Measurements from ENCODE around the gene TIMP1. TPM values are rescaled to one million over a fixed set of nuclear protein-coding genes. Genes with fewer than 3 reads are reported as not detected.

The TIMP1 gene
- total RNA-seq, 1 experiment from 2014 or later: 35.4 TPM

DNA sequence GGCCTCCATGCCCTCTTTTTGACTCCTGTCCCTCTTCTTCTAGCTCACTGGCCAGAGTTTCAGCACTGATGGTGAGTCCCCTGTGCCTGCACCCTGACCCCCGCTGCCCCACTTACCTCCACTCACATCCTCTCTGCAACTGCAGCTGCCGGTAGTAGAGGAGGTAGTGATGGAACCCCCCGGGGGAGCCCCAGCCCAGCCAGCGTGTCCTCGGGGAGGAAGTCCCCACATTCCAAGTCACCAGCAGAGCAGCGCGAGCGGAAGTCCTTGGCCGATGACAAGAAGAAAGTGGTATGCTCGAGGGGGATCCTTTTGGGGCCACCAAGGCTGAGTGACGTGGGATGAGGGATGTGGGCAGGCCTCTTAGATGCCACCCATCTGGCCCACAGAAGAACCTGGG is 15.4 kb upstream of the TIMP1 start (continued):
- TF ChIP-seq, protein P1, sequence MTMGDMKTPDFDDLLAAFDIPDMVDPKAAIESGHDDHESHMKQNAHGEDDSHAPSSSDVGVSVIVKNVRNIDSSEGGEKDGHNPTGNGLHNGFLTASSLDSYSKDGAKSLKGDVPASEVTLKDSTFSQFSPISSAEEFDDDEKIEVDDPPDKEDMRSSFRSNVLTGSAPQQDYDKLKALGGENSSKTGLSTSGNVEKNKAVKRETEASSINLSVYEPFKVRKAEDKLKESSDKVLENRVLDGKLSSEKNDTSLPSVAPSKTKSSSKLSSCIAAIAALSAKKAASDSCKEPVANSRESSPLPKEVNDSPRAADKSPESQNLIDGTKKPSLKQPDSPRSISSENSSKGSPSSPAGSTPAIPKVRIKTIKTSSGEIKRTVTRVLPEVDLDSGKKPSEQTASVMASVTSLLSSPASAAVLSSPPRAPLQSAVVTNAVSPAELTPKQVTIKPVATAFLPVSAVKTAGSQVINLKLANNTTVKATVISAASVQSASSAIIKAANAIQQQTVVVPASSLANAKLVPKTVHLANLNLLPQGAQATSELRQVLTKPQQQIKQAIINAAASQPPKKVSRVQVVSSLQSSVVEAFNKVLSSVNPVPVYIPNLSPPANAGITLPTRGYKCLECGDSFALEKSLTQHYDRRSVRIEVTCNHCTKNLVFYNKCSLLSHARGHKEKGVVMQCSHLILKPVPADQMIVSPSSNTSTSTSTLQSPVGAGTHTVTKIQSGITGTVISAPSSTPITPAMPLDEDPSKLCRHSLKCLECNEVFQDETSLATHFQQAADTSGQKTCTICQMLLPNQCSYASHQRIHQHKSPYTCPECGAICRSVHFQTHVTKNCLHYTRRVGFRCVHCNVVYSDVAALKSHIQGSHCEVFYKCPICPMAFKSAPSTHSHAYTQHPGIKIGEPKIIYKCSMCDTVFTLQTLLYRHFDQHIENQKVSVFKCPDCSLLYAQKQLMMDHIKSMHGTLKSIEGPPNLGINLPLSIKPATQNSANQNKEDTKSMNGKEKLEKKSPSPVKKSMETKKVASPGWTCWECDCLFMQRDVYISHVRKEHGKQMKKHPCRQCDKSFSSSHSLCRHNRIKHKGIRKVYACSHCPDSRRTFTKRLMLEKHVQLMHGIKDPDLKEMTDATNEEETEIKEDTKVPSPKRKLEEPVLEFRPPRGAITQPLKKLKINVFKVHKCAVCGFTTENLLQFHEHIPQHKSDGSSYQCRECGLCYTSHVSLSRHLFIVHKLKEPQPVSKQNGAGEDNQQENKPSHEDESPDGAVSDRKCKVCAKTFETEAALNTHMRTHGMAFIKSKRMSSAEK (CRISPR knock-in tag; IDR thresholded peaks at IDR 0.05; ENCODE audit: borderline replicate concordance): no peak
- TF ChIP-seq OVOL2 (CRISPR knock-in tag; IDR thresholded peaks at IDR 0.05; ENCODE audit: borderline replicate concordance): no peak
- TF ChIP-seq SMAD3 (CRISPR knock-in tag; IDR thresholded peaks at IDR 0.05; ENCODE audit: borderline replicate concordance): no peak
- TF ChIP-seq ZNF263 (CRISPR knock-in tag; IDR thresholded peaks at IDR 0.05; ENCODE audit: low read depth): no peak
- no peak for TF ChIP-seq NR1H2 (CRISPR knock-in tag; IDR thresholded peaks at IDR 0.05)
- no peak for TF ChIP-seq GABPB1 (CRISPR knock-in tag; IDR thresholded peaks at IDR 0.05)
- TF ChIP-seq, protein P2, sequence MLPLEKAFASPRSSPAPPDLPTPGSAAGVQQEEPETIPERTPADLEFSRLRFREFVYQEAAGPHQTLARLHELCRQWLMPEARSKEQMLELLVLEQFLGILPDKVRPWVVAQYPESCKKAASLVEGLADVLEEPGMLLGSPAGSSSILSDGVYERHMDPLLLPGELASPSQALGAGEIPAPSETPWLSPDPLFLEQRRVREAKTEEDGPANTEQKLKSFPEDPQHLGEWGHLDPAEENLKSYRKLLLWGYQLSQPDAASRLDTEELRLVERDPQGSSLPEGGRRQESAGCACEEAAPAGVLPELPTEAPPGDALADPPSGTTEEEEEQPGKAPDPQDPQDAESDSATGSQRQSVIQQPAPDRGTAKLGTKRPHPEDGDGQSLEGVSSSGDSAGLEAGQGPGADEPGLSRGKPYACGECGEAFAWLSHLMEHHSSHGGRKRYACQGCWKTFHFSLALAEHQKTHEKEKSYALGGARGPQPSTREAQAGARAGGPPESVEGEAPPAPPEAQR (CRISPR knock-in tag; IDR thresholded peaks at IDR 0.05): no peak
- TF ChIP-seq FOXK1 (CRISPR knock-in tag; IDR thresholded peaks at IDR 0.05): no peak
- no peak for TF ChIP-seq NFYB (CRISPR knock-in tag; conservative IDR thresholded peaks at IDR 0.05; ENCODE audit: low read depth)
- no peak for TF ChIP-seq PRRX2 (CRISPR knock-in tag; IDR thresholded peaks at IDR 0.05)
- no peak for TF ChIP-seq MXD4 (CRISPR knock-in tag; IDR thresholded peaks at IDR 0.05; ENCODE audit: borderline replicate concordance)
- no peak for TF ChIP-seq IRF2 (CRISPR knock-in tag; IDR thresholded peaks at IDR 0.05; ENCODE audit: borderline replicate concordance, low read depth)

DNA sequence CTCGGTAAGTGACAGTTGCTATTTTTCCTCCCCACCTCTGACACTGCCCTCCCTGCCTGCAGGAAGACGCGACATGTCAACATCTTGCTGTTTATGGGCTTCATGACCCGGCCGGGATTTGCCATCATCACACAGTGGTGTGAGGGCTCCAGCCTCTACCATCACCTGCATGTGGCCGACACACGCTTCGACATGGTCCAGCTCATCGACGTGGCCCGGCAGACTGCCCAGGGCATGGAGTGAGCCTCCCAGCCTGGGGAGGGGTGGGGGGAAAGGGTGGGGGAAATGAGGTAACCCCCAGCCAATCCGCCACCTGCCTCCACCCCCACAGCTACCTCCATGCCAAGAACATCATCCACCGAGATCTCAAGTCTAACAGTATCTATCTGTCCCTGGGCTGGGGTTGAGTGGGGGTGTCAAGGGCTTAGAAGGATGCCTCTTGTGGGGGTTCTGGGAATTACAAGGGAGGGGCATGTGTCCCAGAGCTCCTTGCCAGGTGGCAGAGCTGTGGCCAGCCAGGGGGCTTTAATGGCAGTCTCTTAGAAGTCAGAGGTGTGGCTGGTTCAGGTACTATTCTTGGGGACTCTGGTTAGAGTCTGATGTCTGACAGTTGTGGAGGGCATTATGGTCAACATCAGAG is 13.5 kb upstream of the TIMP1 start:
- Mint-ChIP-seq H3K27me3 (ENCODE audit: low read depth) (no peaks in the 10 kb centered on the region), H3K9me3 (no peaks in the 10 kb centered on the region), H3K36me3 (peaks cover 49% of the 10 kb centered on the region), H3K4me3 (no peak overlapping the region), H3K4me1 (peaks cover 18% of the 10 kb centered on the region), H3K27ac (no peak overlapping the region)
- DNase-seq (ENCODE audit: low spot score): peak; percentile 39
- ATAC-seq: peak; percentile 43
- ChIA-PET CTCF (interaction anchor here (0.6 to 1.7 kb wide), 17 partner anchors 10 to 183 kb away, joined by 3 to 12 read pairs (median 4); partner anchors contain the start of genes ELK1 and TIMP1), POLR2A (no interaction called here)
- TF ChIP-seq GABPB1 (CRISPR knock-in tag; IDR thresholded peaks at IDR 0.05) (no peak), NFYB (CRISPR knock-in tag; conservative IDR thresholded peaks at IDR 0.05; ENCODE audit: low read depth) (no peak), NFE2L1 (CRISPR knock-in tag; IDR thresholded peaks at IDR 0.05) (no peak), ZNF138 (CRISPR knock-in tag; conservative IDR thresholded peaks at IDR 0.05) (no peak)
- TF ChIP-seq, protein P3, sequence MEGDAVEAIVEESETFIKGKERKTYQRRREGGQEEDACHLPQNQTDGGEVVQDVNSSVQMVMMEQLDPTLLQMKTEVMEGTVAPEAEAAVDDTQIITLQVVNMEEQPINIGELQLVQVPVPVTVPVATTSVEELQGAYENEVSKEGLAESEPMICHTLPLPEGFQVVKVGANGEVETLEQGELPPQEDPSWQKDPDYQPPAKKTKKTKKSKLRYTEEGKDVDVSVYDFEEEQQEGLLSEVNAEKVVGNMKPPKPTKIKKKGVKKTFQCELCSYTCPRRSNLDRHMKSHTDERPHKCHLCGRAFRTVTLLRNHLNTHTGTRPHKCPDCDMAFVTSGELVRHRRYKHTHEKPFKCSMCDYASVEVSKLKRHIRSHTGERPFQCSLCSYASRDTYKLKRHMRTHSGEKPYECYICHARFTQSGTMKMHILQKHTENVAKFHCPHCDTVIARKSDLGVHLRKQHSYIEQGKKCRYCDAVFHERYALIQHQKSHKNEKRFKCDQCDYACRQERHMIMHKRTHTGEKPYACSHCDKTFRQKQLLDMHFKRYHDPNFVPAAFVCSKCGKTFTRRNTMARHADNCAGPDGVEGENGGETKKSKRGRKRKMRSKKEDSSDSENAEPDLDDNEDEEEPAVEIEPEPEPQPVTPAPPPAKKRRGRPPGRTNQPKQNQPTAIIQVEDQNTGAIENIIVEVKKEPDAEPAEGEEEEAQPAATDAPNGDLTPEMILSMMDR (IDR thresholded peaks at IDR 0.05): peak; percentile 63
- TF ChIP-seq, protein P4, sequence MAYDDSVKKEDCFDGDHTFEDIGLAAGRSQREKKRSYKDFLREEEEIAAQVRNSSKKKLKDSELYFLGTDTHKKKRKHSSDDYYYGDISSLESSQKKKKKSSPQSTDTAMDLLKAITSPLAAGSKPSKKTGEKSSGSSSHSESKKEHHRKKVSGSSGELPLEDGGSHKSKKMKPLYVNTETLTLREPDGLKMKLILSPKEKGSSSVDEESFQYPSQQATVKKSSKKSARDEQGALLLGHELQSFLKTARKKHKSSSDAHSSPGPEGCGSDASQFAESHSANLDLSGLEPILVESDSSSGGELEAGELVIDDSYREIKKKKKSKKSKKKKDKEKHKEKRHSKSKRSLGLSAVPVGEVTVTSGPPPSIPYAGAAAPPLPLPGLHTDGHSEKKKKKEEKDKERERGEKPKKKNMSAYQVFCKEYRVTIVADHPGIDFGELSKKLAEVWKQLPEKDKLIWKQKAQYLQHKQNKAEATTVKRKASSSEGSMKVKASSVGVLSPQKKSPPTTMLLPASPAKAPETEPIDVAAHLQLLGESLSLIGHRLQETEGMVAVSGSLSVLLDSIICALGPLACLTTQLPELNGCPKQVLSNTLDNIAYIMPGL (CRISPR knock-in tag; IDR thresholded peaks at IDR 0.05): no peak
- TF ChIP-seq, protein P5, sequence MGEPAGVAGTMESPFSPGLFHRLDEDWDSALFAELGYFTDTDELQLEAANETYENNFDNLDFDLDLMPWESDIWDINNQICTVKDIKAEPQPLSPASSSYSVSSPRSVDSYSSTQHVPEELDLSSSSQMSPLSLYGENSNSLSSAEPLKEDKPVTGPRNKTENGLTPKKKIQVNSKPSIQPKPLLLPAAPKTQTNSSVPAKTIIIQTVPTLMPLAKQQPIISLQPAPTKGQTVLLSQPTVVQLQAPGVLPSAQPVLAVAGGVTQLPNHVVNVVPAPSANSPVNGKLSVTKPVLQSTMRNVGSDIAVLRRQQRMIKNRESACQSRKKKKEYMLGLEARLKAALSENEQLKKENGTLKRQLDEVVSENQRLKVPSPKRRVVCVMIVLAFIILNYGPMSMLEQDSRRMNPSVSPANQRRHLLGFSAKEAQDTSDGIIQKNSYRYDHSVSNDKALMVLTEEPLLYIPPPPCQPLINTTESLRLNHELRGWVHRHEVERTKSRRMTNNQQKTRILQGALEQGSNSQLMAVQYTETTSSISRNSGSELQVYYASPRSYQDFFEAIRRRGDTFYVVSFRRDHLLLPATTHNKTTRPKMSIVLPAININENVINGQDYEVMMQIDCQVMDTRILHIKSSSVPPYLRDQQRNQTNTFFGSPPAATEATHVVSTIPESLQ (CRISPR knock-in tag; IDR thresholded peaks at IDR 0.05): no peak

Measured in WTC11 (cell line).